Measurements from ENCODE around the gene RAPGEF2.

The RAPGEF2 gene

DNA sequence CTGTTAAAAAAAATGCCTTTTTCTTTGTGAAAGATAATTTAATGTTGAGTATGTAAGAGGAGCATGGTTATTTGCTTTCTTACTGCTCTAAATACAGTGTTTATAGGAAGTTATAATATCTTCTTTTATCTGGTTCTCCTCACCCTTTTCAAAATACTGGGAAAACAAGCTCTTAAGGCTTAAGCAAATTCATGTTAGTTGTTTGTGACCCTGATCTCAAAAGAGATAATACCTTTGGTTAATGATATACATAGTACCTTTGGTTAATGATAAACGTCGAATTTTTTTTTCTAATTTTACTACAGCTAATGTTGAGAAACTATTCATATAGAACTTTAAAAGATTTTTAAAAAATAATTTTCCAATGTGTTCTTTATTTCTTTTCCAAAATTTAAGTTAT is 180.1 kb downstream of the RAPGEF2 start:
- Histone ChIP-seq H3K36me3 (ENCODE audit: control insufficient read depth in 2 of 2, insufficient read depth in 1 of 2, low read length in 2 of 2) (no peaks in the 10 kb centered on the region), H3K9me3 (ENCODE audit: control insufficient read depth, insufficient read depth, low read depth, low read length) (no peaks in the 10 kb centered on the region), H3K4me3 (ENCODE audit: low read depth, low read length) (no peak overlapping the region), H3K4me1 (ENCODE audit: control insufficient read depth, insufficient read depth, low read length) (no peaks in the 10 kb centered on the region), H3K27ac (ENCODE audit: extremely low read depth, low read depth, low read length) (no peak overlapping the region)
- CTCF ChIA-PET: no interaction called here
- TF ChIP-seq ZNF221 (tag by site-specific recombination; IDR thresholded peaks at IDR 0.05; ENCODE audit: borderline replicate concordance) (no peak), ZSCAN30 (tag by site-specific recombination; IDR thresholded peaks at IDR 0.05) (no peak), ZFHX2 (tag by site-specific recombination; conservative IDR thresholded peaks at IDR 0.05) (no peak), SCRT2 (tag by site-specific recombination; IDR thresholded peaks at IDR 0.05) (no peak), KLF17 (tag by site-specific recombination; IDR thresholded peaks at IDR 0.05) (no peak), ZNF433 (tag by site-specific recombination; IDR thresholded peaks at IDR 0.05; ENCODE audit: low read depth) (no peak), KLF9 (tag by site-specific recombination; IDR thresholded peaks at IDR 0.05; ENCODE audit: low read depth) (no peak), ZNF707 (tag by site-specific recombination; IDR thresholded peaks at IDR 0.05) (no peak), AEBP2 (tag by site-specific recombination; IDR thresholded peaks at IDR 0.05; ENCODE audit: borderline replicate concordance) (no peak), ZNF585B (tag by site-specific recombination; IDR thresholded peaks at IDR 0.05) (no peak), ZNF133 (tag by site-specific recombination; IDR thresholded peaks at IDR 0.05) (no peak), KLF8 (tag by site-specific recombination; IDR thresholded peaks at IDR 0.05) (no peak), ZNF561 (tag by site-specific recombination; IDR thresholded peaks at IDR 0.05; ENCODE audit: borderline replicate concordance) (no peak), ZNF302 (tag by site-specific recombination; IDR thresholded peaks at IDR 0.05; ENCODE audit: low read depth) (no peak), IKZF3 (tag by site-specific recombination; IDR thresholded peaks at IDR 0.05) (no peak), ZNF280D (tag by site-specific recombination; IDR thresholded peaks at IDR 0.05) (no peak), HOXA7 (CRISPR knock-in tag; IDR thresholded peaks at IDR 0.05; ENCODE audit: borderline replicate concordance) (no peak), ZNF138 (tag by site-specific recombination; IDR thresholded peaks at IDR 0.05; ENCODE audit: borderline replicate concordance) (no peak)
- POLR2A ChIA-PET: no interaction called here

DNA sequence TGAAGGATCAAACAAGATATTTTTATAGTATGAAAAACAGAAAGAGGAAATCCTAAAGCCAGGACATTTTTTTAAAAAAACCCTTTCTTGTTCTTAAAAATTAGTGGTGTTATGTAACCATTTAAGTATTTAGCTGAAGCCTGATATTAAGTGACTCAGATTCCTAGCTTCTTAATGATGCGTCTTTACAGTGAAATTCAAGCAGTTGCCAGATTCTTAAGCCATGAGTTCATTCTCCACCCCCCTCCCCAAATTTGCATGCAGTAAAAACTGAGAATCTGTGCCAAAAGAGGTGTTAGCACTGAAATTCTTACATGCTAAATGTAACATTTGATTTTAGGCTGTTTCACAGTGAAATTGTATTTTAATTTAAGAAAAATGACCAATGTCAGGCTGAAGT is 180.8 kb downstream of the RAPGEF2 start:
- H3K4me1 ChIP-seq (ENCODE audit: control insufficient read depth, insufficient read depth, low read length): no peaks in the 10 kb centered on the region
- TF ChIP-seq OVOL3 (tag by site-specific recombination; IDR thresholded peaks at IDR 0.05): no peak
- TF ChIP-seq, protein P1, sequence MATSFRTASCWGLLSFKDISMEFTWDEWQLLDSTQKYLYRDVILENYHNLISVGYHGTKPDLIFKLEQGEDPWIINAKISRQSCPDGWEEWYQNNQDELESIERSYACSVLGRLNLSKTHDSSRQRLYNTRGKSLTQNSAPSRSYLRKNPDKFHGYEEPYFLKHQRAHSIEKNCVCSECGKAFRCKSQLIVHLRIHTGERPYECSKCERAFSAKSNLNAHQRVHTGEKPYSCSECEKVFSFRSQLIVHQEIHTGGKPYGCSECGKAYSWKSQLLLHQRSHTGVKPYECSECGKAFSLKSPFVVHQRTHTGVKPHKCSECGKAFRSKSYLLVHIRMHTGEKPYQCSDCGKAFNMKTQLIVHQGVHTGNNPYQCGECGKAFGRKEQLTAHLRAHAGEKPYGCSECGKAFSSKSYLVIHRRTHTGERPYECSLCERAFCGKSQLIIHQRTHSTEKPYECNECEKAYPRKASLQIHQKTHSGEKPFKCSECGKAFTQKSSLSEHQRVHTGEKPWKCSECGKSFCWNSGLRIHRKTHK (tag by site-specific recombination; IDR thresholded peaks at IDR 0.05): no peak
- no peak for TF ChIP-seq GLI2 (tag by site-specific recombination; IDR thresholded peaks at IDR 0.05; ENCODE audit: borderline replicate concordance, low read depth)
- TF ChIP-seq WT1 (tag by site-specific recombination; IDR thresholded peaks at IDR 0.05): no peak
- TF ChIP-seq, protein P2, sequence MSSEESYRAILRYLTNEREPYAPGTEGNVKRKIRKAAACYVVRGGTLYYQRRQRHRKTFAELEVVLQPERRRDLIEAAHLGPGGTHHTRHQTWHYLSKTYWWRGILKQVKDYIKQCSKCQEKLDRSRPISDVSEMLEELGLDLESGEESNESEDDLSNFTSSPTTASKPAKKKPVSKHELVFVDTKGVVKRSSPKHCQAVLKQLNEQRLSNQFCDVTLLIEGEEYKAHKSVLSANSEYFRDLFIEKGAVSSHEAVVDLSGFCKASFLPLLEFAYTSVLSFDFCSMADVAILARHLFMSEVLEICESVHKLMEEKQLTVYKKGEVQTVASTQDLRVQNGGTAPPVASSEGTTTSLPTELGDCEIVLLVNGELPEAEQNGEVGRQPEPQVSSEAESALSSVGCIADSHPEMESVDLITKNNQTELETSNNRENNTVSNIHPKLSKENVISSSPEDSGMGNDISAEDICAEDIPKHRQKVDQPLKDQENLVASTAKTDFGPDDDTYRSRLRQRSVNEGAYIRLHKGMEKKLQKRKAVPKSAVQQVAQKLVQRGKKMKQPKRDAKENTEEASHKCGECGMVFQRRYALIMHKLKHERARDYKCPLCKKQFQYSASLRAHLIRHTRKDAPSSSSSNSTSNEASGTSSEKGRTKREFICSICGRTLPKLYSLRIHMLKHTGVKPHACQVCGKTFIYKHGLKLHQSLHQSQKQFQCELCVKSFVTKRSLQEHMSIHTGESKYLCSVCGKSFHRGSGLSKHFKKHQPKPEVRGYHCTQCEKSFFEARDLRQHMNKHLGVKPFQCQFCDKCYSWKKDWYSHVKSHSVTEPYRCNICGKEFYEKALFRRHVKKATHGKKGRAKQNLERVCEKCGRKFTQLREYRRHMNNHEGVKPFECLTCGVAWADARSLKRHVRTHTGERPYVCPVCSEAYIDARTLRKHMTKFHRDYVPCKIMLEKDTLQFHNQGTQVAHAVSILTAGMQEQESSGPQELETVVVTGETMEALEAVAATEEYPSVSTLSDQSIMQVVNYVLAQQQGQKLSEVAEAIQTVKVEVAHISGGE (tag by site-specific recombination; conservative IDR thresholded peaks at IDR 0.05; ENCODE audit: low read depth): no peak
- TF ChIP-seq ZNF529 (tag by site-specific recombination; IDR thresholded peaks at IDR 0.05; ENCODE audit: insufficient replicate concordance): no peak
- TF ChIP-seq ZNF76 (tag by site-specific recombination; IDR thresholded peaks at IDR 0.05; ENCODE audit: borderline replicate concordance, low read depth): no peak
- TF ChIP-seq SP7 (tag by site-specific recombination; IDR thresholded peaks at IDR 0.05): no peak
- TF ChIP-seq ZNF175 (tag by site-specific recombination; IDR thresholded peaks at IDR 0.05): no peak

More for the DNA sequence above, 180.8 kb downstream of the RAPGEF2 start:
- Histone ChIP-seq H3K36me3 (ENCODE audit: control insufficient read depth in 2 of 2, insufficient read depth in 1 of 2, low read length in 2 of 2) (no peaks in the 10 kb centered on the region), H3K4me3 (ENCODE audit: low read depth, low read length) (no peak overlapping the region), H3K9me3 (ENCODE audit: control insufficient read depth, insufficient read depth, low read depth, low read length) (no peaks in the 10 kb centered on the region), H3K27ac (ENCODE audit: extremely low read depth, low read depth, low read length) (no peak overlapping the region)
- CTCF ChIA-PET: no interaction called here
- POLR2A ChIA-PET: no interaction called here

All from HEK293 (cell line).